Spinal cord (tissue), 10 donors: ENCODE data around the gene JAM2. TPM values are rescaled to one million over a fixed set of nuclear protein-coding genes. Genes with fewer than 3 reads are reported as not detected.

Experiments
- DNase-seq, 6 donors: peaks; one replicate each; pipeline versions ENCODE4 v3.0.0 to v3.0.0-alpha.2; 2013 to 2015; ENCODE audit warnings: low spot score in 6 of 6, low read depth in 4 of 6
- H3K27ac ChIP-seq: one replicate; pipeline ENCODE4 v1.5.1; 2013; ENCODE audit warnings: low read depth, low read length, control low read depth
- H3K27me3 ChIP-seq: one replicate; pipeline ENCODE4 v1.6.1; 2013; ENCODE audit warnings: low read length; ENCODE audit not compliant: control insufficient read depth, insufficient read depth
- H3K36me3 ChIP-seq: one replicate; pipeline ENCODE4 v1.6.1; 2013; ENCODE audit warnings: low read length; ENCODE audit not compliant: control insufficient read depth, insufficient read depth
- H3K4me1 ChIP-seq: one replicate; pipeline ENCODE4 v1.6.1; 2013; ENCODE audit warnings: low read length; ENCODE audit not compliant: control insufficient read depth, insufficient read depth
- H3K4me3 ChIP-seq: one replicate; pipeline ENCODE4 v1.5.1; 2013; ENCODE audit warnings: low read depth, low read length, control low read depth
- H3K9me3 ChIP-seq: one replicate; pipeline ENCODE4 v1.6.1; 2013; ENCODE audit warnings: low read length; ENCODE audit not compliant: control insufficient read depth, insufficient read depth
- WGBS: methylation state at CpG from one replicate; pipeline ENCODE4 v1.1.5; 2013; ENCODE audit warnings: missing lambda C conversion rate; ENCODE audit not compliant: insufficient coverage; 5-methylcytosine and 5-hydroxymethylcytosine counted together
- long read RNA-seq, 4 donors: transcript quantifications; one replicate each; lab custom pipeline, GENCODE V29; 2026
- polyA plus RNA-seq, 2 donors: library from polyadenylated mRNA; unstranded; fragments of 120-200 nt; gene quantifications; one replicate each; pipeline ENCODE4 v1.2.1, GENCODE V29; 2013; ENCODE audit not compliant: insufficient read length in 2 of 2
- total RNA-seq, 2 donors: library from RNA; depleted of rRNA in 1 of 2; stranded (reverse); fragments of 120-200 nt in 1 of 2; fragments of >200 nt in 1 of 2; gene quantifications; one replicate each; pipeline versions ENCODE4 v1.2.3 to v1.2.4, GENCODE V29; 2013 to 2014
- donor health status: healthy.

Gene JAM2, protein sequence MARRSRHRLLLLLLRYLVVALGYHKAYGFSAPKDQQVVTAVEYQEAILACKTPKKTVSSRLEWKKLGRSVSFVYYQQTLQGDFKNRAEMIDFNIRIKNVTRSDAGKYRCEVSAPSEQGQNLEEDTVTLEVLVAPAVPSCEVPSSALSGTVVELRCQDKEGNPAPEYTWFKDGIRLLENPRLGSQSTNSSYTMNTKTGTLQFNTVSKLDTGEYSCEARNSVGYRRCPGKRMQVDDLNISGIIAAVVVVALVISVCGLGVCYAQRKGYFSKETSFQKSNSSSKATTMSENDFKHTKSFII
- 100 to 1,000 TPM in 1 of 2 donors, 10 to 100 TPM in 1; 77.4 to 104 TPM for total RNA-seq
- polyA plus RNA-seq = 10 to 100 TPM; 90.7 to 98.3 TPM
- long read RNA-seq, donor 1, full-length matches to known transcripts = 6 of 1,132 reads
- long read RNA-seq, donor 1, partial matches to known transcripts = 905 of 1,132 reads
- long read RNA-seq, donor 1, other reads (novel, unspliced or antisense) = 221 of 1,132 reads
- long read RNA-seq, donor 2, full-length matches to known transcripts = 1 of 6 reads
- long read RNA-seq, donor 2, partial matches to known transcripts = 0 of 6 reads
- long read RNA-seq, donor 2, other reads (novel, unspliced or antisense) = 5 of 6 reads
- long read RNA-seq, donor 3, partial matches to known transcripts = 8 of 15 reads
- long read RNA-seq, donor 3, other reads (novel, unspliced or antisense) = 6 of 15 reads
- long read RNA-seq, donor 4, partial matches to known transcripts = 1,120 of 1,731 reads
- long read RNA-seq, donor 4, other reads (novel, unspliced or antisense) = 609 of 1,731 reads

DNA sequence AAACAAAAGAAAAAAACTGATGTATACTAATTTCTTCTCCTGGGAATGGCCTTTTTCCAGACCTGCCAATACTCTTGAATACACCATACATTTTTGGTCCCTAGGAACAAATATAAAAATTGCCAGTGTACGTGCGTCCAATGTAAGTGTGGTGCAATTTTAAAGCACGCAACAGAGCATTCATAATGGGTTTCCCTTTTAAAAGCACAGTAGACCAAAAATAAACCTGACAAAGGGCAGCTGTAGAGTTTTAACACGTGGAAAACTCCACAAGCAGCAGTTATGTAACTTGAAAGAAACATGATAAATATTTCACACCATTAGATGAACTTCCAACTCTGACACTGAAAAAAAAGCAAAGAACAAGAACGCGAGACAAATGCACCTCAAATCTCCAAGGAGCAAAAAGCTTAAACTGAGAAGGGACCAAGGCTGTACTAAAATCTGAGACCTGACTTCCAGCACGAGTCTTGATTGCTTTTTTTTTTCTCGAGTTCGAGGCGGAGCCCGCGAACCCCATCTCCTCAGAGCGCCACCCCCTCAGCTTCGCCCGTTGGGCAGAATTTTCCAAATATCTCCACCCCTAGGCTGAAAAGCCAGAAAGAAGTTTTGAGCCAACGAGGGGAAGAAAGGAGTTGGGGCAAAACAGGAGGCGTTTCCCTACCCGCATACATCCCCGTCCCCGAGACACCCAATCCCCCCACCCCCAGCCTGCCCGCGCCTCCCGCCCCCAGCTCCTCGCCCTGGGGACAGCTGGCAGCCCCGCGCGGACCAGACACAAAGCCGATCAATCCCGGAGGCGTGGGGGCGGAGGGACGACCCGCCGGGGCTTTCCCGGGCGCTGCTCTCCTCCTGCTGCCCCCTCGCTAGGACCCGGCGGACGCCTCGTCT, at the start of gene JAM2:
JAM2 (plus strand) TSS at position 599 of the 891 bp plus-strand sequence. CDS start 564 bp downstream, outside the sequence.
- Histone ChIP-seq H3K9me3 (no peaks in the 10 kb centered on the region), H3K27ac (peak within 1 kb of the TSS; percentile 91), H3K4me3 (peak within 1 kb of the TSS; percentile 87), H3K36me3 (no peaks in the 10 kb centered on the region), H3K4me1 (peaks cover 8% of the 10 kb centered on the region), H3K27me3 (no peaks in the 10 kb centered on the region)
- 0% methylated on average over 19 of the region's 41 CpGs for whole genome bisulfite sequencing
- peak in 4 of 6 donors; percentile 54 to 89 (median 70) for DNase-seq

DNA sequence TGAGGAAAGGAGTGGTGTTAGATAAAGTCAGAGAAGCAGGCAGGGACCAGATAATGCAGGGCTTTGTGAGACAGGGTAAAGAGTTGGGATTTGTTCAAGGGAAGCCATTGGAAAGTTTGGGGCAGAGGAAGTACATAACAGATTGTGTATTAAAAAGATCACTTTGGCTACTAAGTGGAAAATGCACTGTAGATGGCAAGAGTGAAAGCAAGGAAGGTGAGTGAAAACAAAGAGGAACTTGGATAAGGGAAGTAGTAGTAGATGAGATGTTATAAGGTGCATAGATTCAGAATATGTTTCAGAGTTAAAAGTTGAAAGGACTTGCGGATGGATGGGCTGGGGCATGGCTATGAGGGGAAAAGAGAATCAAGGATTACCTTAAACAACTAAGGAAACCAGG, 49.2 kb upstream of the JAM2 start:
- Histone ChIP-seq H3K27me3 (no peaks in the 10 kb centered on the region), H3K36me3 (peaks cover 17% of the 10 kb centered on the region), H3K4me1 (no peaks in the 10 kb centered on the region), H3K27ac (no peak overlapping the region), H3K4me3 (no peak overlapping the region), H3K9me3 (no peaks in the 10 kb centered on the region)
- no CpG with 5 or more reads among the region's 1 CpG for WGBS
- no peak for DNase-seq

DNA sequence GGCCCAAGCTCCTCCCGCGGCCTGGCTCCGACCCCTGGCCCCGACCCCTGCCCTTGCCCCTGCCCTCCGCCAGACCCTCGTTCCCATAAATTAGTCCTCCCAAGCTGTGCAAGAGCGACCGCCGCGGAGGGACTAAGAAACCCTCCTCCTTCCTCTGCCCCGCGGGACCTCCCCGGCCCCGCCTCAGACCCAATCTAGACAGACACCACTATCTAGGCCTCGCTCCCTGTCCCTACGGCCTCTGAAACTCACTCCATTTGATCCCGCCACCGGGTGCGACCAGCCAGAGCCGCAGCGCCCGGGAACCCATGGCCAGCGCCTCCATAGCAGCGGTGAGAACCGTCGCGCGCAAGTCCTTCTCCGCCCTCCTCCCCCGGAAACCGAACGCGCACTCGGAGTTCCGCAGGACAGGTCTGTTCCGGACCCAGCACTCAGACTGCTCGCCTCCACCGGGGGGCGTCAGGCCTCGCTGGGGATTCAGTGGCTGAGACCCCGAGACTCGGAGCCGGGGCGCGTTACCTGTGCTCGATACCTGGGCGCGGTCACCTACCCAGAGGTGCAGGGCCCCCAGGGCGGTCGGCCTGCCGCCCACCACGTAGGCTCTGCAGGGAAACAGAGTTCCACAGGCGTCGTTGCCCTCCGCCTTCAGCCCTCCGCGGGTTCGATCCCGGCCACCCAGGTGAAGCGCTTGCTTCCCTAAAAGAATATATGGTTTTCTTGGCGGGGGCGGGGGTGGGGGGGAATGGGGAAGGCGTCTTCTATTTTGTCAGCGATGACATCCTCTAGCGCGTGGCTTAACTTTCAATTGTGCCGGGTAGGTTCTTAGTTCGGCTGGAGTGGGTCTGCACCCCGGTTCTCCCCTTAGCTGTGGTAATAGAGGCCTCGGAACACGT, 31.7 kb upstream of the JAM2 start, which contains the start of gene MRPL39:
MRPL39 (minus strand) TSS at position 331 of the 893 bp plus-strand sequence; CDS start at position 325, 6 bp downstream.
- peaks cover 3% of the 10 kb centered on the region for H3K4me1 ChIP-seq
- WGBS = 1% methylated on average over 56 of the region's 71 CpGs
- peaks cover 13% of the 10 kb centered on the region for H3K36me3 ChIP-seq
- peak within 1 kb of the TSS; percentile 90 for H3K27ac ChIP-seq
- peak within 1 kb of the TSS; percentile 95 for H3K4me3 ChIP-seq
- no peaks in the 10 kb centered on the region for H3K9me3 ChIP-seq
- DNase-seq = peak; percentile 78 to 98 (median 84)
- no peaks in the 10 kb centered on the region for H3K27me3 ChIP-seq

DNA sequence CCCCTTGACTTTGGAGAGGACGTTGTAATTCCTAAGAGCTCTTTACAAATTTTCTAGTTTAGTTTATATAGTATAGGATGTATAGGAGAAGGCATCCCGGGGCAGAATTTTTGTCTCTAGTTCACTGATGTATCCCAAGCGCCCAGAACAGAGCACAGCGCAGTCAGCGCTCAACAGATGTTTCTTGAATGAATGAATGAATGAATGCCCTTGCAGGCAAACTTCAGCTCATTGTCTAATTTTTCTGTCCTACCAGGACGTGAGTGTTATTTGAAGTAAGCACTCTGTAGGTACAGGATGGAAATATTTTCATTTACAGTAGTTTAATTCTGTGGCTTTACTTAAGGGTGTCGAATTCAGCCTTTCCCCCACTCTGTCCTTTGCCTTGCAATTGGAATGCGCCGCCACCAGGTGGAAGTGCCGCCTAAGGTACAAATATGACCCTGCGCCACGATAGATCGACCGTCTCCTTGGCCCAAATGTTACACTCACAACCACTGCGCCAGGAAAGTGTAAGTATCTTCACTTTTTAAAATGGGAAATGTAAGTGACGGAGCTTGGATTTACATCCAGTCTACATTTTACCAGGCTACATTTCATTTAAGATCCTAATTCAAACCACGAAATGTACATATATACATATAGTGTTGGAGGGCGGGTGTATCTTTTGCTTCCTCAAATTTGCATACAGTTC, 30.9 kb upstream of the JAM2 start:
- no peaks in the 10 kb centered on the region for H3K9me3 ChIP-seq
- H3K27ac ChIP-seq = peak overlapping the region; percentile 90
- H3K4me1 ChIP-seq = peaks cover 3% of the 10 kb centered on the region
- H3K4me3 ChIP-seq = peak overlapping the region; percentile 95
- peak; percentile 65 to 95 (median 74) for DNase-seq
- WGBS = 0% methylated on average over 2 of the region's 18 CpGs
- H3K27me3 ChIP-seq = no peaks in the 10 kb centered on the region
- peaks cover 7% of the 10 kb centered on the region for H3K36me3 ChIP-seq

DNA sequence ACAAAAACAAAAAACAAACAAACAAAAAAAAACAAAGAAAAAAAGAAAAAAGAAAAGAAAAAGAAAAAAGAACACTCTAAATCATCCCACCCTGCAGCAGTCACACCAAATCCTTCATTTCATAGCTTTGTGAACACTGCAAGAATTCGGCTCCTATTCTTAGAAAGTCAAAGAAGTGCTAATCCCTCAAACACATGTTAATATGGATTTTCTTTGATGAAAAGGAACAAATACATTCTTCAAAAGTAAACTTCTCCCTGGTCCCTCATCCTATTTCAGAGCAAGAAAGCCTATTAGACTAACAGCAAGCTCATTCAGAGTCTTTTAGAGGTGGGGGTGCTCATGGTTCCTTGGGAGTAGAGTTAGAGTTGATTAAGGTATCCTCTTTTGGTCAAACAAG, 24.6 kb upstream of the JAM2 start:
- Histone ChIP-seq H3K36me3 (no peaks in the 10 kb centered on the region), H3K27me3 (no peaks in the 10 kb centered on the region), H3K4me3 (no peak overlapping the region), H3K27ac (no peak overlapping the region), H3K4me1 (no peaks in the 10 kb centered on the region), H3K9me3 (no peaks in the 10 kb centered on the region)
- no CpG with 5 or more reads among the region's 1 CpG for WGBS
- no peak for DNase-seq

DNA sequence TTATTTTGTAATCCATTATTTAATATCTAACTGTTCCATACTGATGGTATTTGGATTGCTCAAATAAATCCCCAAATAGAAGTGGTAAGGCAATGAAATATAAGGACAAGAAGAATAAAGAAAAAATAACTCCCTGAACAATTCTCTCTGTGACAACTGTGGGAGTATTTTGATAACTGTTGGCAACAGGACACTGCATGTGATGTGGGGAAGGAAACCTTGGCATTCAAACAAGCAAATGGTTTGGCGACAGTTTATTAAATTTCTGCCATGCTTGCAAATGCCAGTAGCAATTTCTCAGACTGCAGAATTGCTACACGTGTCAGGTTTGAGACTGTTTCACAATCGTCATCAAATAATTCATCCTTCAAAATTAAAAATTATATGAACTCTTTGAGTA, 23.2 kb upstream of the JAM2 start:
- Histone ChIP-seq H3K4me1 (no peaks in the 10 kb centered on the region), H3K4me3 (no peak overlapping the region), H3K27ac (no peak overlapping the region), H3K27me3 (no peaks in the 10 kb centered on the region), H3K9me3 (no peaks in the 10 kb centered on the region), H3K36me3 (no peaks in the 10 kb centered on the region)
- WGBS = 83% methylated on average over 1 of the region's 3 CpGs
- peak in 1 of 6 donors; percentile 66 for DNase-seq

DNA sequence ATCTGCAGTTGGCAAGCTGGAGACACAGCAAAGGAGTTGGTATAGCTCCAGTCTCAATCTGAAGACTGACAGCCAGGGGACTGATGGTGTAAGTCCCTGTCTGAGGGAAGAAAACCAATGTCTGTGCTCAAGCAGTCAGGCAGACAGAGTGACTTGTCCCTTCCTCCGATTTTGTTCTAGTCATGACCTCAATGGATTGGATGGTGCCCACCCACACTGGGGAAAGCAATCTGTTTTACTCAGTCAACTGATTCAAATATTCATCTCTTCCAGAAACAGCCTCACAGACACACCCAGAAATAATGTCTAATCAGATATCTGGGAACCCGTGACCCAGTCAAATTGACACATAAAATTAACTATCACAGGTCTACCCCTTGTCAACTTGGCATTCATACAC, 19.9 kb upstream of the JAM2 start:
- DNase-seq = no peak
- H3K27ac ChIP-seq = no peak overlapping the region
- H3K4me1 ChIP-seq = no peaks in the 10 kb centered on the region
- H3K9me3 ChIP-seq = no peaks in the 10 kb centered on the region
- WGBS = 79% methylated on average over 2 of the region's 2 CpGs
- H3K36me3 ChIP-seq = no peaks in the 10 kb centered on the region
- H3K4me3 ChIP-seq = no peak overlapping the region
- H3K27me3 ChIP-seq = no peaks in the 10 kb centered on the region

DNA sequence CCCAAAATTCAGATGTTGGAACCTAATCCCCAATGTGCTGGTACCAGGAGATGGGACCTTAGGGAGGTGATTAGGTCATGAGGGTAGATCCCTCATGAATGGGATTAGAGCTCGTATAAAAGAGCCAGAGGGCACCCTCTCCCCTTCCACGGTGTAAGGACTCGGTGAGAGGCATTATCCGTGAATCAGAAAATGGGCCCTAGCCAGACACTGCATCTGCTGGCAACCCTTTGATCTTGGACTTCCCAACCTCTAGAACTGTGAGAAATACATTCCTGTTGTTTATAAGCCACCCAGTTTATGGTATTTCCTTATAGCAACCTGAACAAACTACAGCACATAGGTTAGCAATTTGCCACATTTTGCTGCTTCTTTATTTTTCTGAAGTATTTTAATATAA, 14.5 kb upstream of the JAM2 start:
- WGBS = 67% methylated on average over 4 of the region's 4 CpGs
- no peaks in the 10 kb centered on the region for H3K9me3 ChIP-seq
- peaks cover 3% of the 10 kb centered on the region for H3K4me1 ChIP-seq
- H3K27me3 ChIP-seq = no peaks in the 10 kb centered on the region
- no peak for DNase-seq
- H3K4me3 ChIP-seq = no peak overlapping the region
- H3K27ac ChIP-seq = no peak overlapping the region
- no peaks in the 10 kb centered on the region for H3K36me3 ChIP-seq
